Right atrium auricular region (tissue), 2 donors: ENCODE measurements around the gene PROSER3. TPM values are rescaled to one million over a fixed set of nuclear protein-coding genes. Genes with fewer than 3 reads are reported as not detected.
"Not testable (repeated sequence)": the region's sequence is repeated elsewhere in the genome, so short reads cannot be mapped to it uniquely, and the experiment has no call there.

ENCODE experiments used
- DNase-seq: peaks from one replicate; pipeline ENCODE4 v3.0.0-alpha.2; 2019; ENCODE audit warnings: low spot score
- H3K27ac ChIP-seq, 2 donors: fragments of 200-600 bp; sonication (generic); 1 replicate in 1 of 2; 2 replicates in 1 of 2; pipeline ENCODE4 v1.5.1; 2016 to 2019
- H3K27me3 ChIP-seq, 2 donors: fragments of 200-600 bp; sonication (generic); one replicate each; pipeline versions ENCODE4 v1.5.1 to v1.6.0; 2017 to 2019
- H3K36me3 ChIP-seq: fragments of 200-600 bp; sonication (generic); one replicate; pipeline ENCODE4 v1.5.1; 2016
- H3K4me1 ChIP-seq, 2 donors: fragments of 200-600 bp; sonication (generic); one replicate each; pipeline versions ENCODE4 v1.5.1 to v1.6.0; 2017 to 2019
- H3K4me3 ChIP-seq, 2 donors: fragments of 200-600 bp; sonication (generic); 1 replicate in 1 of 2; 2 replicates in 1 of 2; pipeline ENCODE4 v1.5.1; 2017 to 2019; ENCODE audit warnings: mild to moderate bottlenecking in 1 of 2, moderate library complexity in 1 of 2
- H3K9me3 ChIP-seq, 2 donors: fragments of 200-600 bp; sonication (generic); one replicate each; pipeline ENCODE4 v1.5.1; 2019
- total RNA-seq, 2 donors: library from RNA; depleted of rRNA; stranded (reverse); fragments of >200 nt; gene quantifications; one replicate each; pipeline ENCODE4 v1.1.0, GENCODE V29; 2016
- TF ChIP-seq, protein P1 (sequence below), 2 donors: fragments of 200-600 bp; sonication (generic); IDR thresholded peaks; one replicate each; pipeline ENCODE4 v1.5.1; 2019; ENCODE audit warnings: antibody characterized with exemption in 2 of 2

PROSER3 gene
- total RNA-seq, 2 donors from 2014 or later: 7.2 TPM

DNA sequence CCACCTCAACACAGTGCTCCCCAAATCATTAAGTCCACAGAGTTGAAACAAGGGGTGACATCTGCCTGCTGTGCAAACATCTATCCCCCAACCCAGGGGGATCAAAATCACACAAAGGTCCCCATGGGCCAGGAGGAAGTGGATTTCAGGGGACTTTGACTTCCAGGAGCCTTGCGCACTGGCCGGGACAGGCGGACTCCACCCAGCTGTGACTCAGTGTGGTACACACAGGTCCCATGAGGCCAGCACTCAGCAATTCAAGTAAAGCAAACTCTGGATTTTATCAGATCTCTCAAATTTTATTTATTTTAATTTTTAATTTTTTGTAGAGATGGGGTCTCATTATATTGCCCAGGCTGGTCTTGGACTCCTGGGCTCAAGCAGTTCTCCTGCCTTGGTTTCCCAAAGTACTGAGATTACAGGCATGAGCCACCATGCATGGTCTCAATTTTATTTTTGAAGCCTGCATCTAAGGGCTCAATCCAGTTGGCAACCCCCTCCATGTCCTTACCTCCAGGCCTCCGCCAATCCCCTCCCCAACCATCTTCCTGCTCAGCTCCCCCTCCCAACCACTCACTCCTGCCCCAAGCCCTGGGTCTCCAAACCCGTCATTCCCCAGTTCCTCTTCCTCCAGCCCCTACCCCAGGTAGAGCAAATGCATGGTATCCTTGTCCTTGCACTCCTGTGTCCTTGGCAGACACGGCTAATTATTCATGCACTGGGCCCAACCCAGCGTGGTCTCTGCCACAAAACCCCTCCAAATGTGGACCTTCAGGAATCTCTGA is 35.6 kb downstream of the PROSER3 start:
- Histone ChIP-seq H3K4me1 (peaks cover 0 to 6% of the 10 kb centered on the region in 2 donors), H3K36me3 (no peaks in the 10 kb centered on the region), H3K27ac (no peak overlapping the region), H3K4me3 (no peak overlapping the region), H3K27me3 (peaks cover 0 to 6% of the 10 kb centered on the region in 2 donors), H3K9me3 (no peaks in the 10 kb centered on the region)
- TF ChIP-seq, protein P1, sequence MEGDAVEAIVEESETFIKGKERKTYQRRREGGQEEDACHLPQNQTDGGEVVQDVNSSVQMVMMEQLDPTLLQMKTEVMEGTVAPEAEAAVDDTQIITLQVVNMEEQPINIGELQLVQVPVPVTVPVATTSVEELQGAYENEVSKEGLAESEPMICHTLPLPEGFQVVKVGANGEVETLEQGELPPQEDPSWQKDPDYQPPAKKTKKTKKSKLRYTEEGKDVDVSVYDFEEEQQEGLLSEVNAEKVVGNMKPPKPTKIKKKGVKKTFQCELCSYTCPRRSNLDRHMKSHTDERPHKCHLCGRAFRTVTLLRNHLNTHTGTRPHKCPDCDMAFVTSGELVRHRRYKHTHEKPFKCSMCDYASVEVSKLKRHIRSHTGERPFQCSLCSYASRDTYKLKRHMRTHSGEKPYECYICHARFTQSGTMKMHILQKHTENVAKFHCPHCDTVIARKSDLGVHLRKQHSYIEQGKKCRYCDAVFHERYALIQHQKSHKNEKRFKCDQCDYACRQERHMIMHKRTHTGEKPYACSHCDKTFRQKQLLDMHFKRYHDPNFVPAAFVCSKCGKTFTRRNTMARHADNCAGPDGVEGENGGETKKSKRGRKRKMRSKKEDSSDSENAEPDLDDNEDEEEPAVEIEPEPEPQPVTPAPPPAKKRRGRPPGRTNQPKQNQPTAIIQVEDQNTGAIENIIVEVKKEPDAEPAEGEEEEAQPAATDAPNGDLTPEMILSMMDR (IDR thresholded peaks at IDR 0.05): no peak
- no peak for DNase-seq

DNA sequence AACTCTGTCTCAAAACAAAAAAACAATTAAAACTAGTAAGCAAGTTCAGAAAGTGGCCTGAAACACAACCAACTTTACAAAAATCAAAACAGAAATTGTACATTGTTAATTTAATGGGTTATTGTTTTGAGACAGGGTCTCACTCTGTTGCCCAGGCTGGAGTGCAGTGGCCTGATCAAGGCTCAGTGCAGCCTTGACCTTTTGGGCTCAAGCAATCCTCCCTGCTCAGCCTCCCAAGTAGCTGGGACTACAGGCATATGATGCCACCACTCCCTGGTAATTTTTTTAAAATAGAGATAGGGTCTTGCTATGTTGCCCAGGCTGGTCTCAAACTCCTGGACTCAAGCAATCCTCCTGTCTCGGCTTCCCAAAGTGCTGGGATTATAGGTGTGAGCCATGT is 37.6 kb downstream of the PROSER3 start:
- not testable (repeated sequence) for H3K27ac ChIP-seq, DNase-seq, H3K9me3 ChIP-seq, H3K36me3 ChIP-seq, H3K27me3 ChIP-seq, H3K4me1 ChIP-seq, H3K4me3 ChIP-seq

DNA sequence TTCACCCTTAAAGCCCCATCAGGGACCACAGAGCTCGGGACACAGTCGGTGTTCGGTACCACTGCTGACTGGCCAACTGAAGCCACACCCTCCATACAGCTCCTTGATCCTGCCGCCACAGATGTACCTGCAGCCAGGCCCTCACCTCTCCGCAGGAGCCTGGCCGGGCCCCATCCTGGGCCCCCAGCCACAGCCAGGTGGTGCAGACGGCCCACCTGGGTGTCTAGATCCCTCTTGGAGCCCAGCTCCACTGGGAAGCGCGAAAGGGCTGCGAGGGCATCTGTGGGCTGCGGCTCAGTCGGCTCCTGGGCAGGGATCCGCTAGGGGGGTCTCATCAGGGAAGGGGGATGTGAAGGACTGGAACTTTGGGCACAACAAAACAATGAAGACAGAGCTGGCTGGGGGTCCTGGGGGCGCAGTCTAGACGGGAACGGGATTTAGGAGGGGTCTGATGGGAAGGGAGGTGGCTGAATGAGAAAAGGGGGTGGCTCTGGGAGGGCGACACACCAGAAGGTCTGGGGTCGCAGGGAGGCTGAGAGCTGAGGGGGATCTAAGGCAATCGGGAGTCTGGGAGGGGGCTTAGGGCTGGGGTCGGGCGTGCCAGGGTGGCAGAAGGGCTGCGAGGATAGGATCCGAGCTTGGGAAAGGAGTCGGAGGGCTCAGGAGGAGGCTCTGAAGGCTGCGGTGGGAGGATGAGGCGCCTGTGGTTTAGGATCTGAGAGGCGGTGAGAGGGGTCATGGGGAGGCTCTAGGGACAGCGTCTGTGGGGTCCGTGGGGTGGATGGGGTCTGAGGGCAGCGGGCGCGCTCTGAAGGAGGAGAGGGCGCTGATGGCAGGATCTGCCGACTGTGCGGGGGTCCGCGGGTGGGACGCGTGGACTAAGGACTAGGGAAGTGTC is 38.9 kb downstream of the PROSER3 start:
- peaks cover 0 to 6% of the 10 kb centered on the region in 2 donors for H3K27me3 ChIP-seq
- H3K4me3 ChIP-seq: peak overlapping the region in 1 of 2 donors; percentile 24

DNA sequence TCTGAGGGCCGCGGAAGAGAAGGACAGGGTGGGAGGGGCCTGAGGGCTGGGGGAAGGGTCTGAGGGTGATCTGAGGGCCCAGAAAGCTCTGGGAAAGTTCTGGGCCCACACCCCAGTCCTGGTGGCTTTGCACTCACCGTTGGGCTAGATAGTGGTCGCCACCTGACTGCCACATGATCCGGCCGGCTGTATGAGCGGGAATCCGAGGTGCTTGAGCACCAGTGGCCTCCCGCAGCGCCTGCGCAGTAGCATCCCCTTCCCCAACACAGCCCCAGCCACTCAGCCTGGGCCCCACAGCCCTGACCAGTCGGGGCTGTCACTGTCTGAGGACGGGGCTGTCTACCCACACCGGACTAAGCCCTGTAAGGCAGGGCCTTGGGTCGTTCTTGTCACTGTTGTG is 39.7 kb downstream of the PROSER3 start:
- Histone ChIP-seq H3K9me3 (no peaks in the 10 kb centered on the region), H3K4me3 (peak overlapping the region in 1 of 2 donors; percentile 24), H3K36me3 (no peaks in the 10 kb centered on the region), H3K27ac (no peak overlapping the region), H3K27me3 (peaks cover 0 to 6% of the 10 kb centered on the region in 2 donors), H3K4me1 (peaks cover 0 to 6% of the 10 kb centered on the region in 2 donors)
- TF ChIP-seq, protein P1 (IDR thresholded peaks at IDR 0.05): no peak
- DNase-seq: no peak

More for the DNA sequence above, 38.9 kb downstream of the PROSER3 start:
- TF ChIP-seq, protein P1 (IDR thresholded peaks at IDR 0.05): no peak
- no peak for DNase-seq
- Histone ChIP-seq H3K9me3 (no peaks in the 10 kb centered on the region), H3K36me3 (no peaks in the 10 kb centered on the region), H3K4me1 (peaks cover 0 to 6% of the 10 kb centered on the region in 2 donors), H3K27ac (no peak overlapping the region)

DNA sequence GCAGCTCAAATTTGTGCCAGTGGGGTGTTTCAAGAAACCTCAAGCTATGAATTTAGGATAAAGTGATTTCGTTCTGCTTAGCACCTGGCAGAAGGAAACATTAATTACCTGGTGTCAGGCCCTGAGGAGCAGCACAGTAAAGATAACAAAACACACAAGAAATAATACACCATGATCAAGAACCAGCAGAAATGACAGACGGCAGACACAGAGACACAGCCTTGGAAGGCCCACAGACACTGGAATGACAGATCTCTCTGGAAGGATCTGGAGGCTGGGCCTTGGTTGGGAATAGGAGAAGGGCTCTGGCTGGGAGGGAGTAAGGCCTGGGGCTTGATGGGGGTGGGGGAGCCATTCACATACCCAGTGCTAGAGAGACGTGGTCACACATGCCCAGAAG is 43.9 kb downstream of the PROSER3 start:
- DNase-seq: no peak
- TF ChIP-seq, protein P1 (IDR thresholded peaks at IDR 0.05): no peak
- Histone ChIP-seq H3K27me3 (peaks cover 0 to 6% of the 10 kb centered on the region in 2 donors), H3K36me3 (no peaks in the 10 kb centered on the region), H3K4me1 (peaks cover 0 to 6% of the 10 kb centered on the region in 2 donors), H3K27ac (no peak overlapping the region), H3K9me3 (no peaks in the 10 kb centered on the region), H3K4me3 (no peak overlapping the region)

DNA sequence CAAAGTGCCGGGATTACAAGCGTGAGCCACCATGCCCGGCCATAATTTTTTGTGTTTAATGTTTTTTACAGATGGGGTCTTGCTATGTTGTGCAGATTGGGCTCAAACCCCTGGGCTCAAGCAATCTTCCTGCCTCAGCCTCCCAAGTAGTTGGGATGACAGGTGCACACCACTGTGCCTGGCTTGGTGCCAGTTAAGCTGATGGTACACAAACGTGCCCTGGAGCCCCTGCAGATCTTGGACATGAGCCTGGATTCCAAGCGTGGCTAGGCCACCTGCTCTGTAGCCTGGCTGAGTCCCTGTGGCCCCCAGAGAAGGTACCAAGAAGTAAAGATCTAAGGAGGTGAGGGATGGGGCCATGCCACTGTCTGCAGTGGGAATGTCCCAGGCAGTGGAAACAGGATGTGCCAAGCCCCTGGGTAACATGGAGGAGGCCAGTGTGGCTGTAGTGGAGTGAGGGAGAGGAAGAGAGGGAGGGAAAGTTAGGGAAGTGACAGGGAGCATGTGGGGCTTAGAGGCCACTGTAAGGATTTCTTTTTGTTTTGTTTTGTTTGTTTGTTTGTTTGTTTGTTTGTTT is 47.6 kb downstream of the PROSER3 start:
- no peaks in the 10 kb centered on the region for H3K4me1 ChIP-seq
- H3K36me3 ChIP-seq: no peaks in the 10 kb centered on the region
- H3K4me3 ChIP-seq: no peak overlapping the region
- no peaks in the 10 kb centered on the region for H3K27me3 ChIP-seq
- H3K27ac ChIP-seq: no peak overlapping the region
- TF ChIP-seq, protein P1 (IDR thresholded peaks at IDR 0.05): no peak
- DNase-seq: no peak
- H3K9me3 ChIP-seq: no peaks in the 10 kb centered on the region
